Posterior cingulate gyrus (tissue), 11 donors: ENCODE data around the gene ARHGAP22.
"Not testable (repeated sequence)": the region's sequence is repeated elsewhere in the genome, so short reads cannot be mapped to it uniquely, and the experiment has no call there.

ENCODE experiments used
- DNase-seq, 10 donors: peaks; one replicate each; pipeline versions ENCODE4 v3.0.0 to v3.0.0-alpha.2; 2020 to 2021; ENCODE audit warnings: mixed read lengths in 3 of 10
- intact Hi-C: fragments of 100-400 bp; cut with DNase I; formaldehyde crosslinking; loops from one replicate; pipeline ENCODE4 v1.15.1; 2023

Gene ARHGAP22

GRCh38 chr10:48604991-48605508 lies at the start of gene ARHGAP22:
ARHGAP22 (minus strand) TSS chr10:48605073; CDS start chr10:48604796, 277 bp downstream.
- intact Hi-C loops: loop anchor here (5.0 kb wide), 1 partner anchor 42 kb away; no protein-coding TSS in a partner anchor

GRCh38 chr10:48653944-48654698 lies 49.2 kb upstream of the ARHGAP22 start:
- no peak for DNase-seq
- intact Hi-C loops: loop anchor here (10.0 kb wide), 1 partner anchor 751 kb away; no protein-coding TSS in a partner anchor

More at GRCh38 chr10:48604991-48605508, at the start of gene ARHGAP22:
- DNase-seq: peak in 8 of 10 donors; percentile 28 to 93 (median 60)

GRCh38 chr10:48653347-48653746 lies 48.5 kb upstream of the ARHGAP22 start:
- DNase-seq: no peak
- intact Hi-C loops: loop anchor here (10.0 kb wide), 1 partner anchor 751 kb away; no protein-coding TSS in a partner anchor

- DNase-seq: no peak
- intact Hi-C loops: loop anchor here (10.0 kb wide), 1 partner anchor 752 kb away; no protein-coding TSS in a partner anchor
Measured at GRCh38 chr10:48652344-48652743, 47.5 kb upstream of the ARHGAP22 start.

GRCh38 chr10:48651839-48652238 lies 47.0 kb upstream of the ARHGAP22 start:
- no peak for DNase-seq
- intact Hi-C loops: loop anchor here (10.0 kb wide), 1 partner anchor 753 kb away; no protein-coding TSS in a partner anchor

- no peak for DNase-seq
- intact Hi-C loops: loop anchor here (10.0 kb wide), 1 partner anchor 754 kb away; no protein-coding TSS in a partner anchor
Measured at GRCh38 chr10:48651293-48651692, 46.4 kb upstream of the ARHGAP22 start.

- DNase-seq: peak in 2 of 10 donors; percentile 42 to 89
- intact Hi-C loops: loop anchor here (5.0 kb wide), 1 partner anchor 42 kb away; the partner anchor contains the start of gene ARHGAP22
Measured at GRCh38 chr10:48649349-48649944, 44.6 kb upstream of the ARHGAP22 start.

- DNase-seq: no peak
- intact Hi-C loops: loop anchor here (5.0 kb wide), 1 partner anchor 41 kb away; the partner anchor contains the start of gene ARHGAP22
Measured at GRCh38 chr10:48648172-48648942, 43.5 kb upstream of the ARHGAP22 start.

- intact Hi-C loops: loop anchor here (5.0 kb wide), 1 partner anchor 40 kb away; the partner anchor contains the start of gene ARHGAP22
Measured at GRCh38 chr10:48647073-48647472, 42.2 kb upstream of the ARHGAP22 start.

GRCh38 chr10:48645600-48645999 lies 40.7 kb upstream of the ARHGAP22 start:
- intact Hi-C loops: loop anchor here (5.0 kb wide), 1 partner anchor 38 kb away; the partner anchor contains the start of gene ARHGAP22

More at GRCh38 chr10:48647073-48647472, 42.2 kb upstream of the ARHGAP22 start:
- DNase-seq: not testable (repeated sequence)

GRCh38 chr10:48641099-48641690 lies 36.3 kb upstream of the ARHGAP22 start:
- intact Hi-C loops: not testable (repeated sequence)

More at GRCh38 chr10:48645600-48645999, 40.7 kb upstream of the ARHGAP22 start:
- DNase-seq: no peak

GRCh38 chr10:48640326-48640725 lies 35.5 kb upstream of the ARHGAP22 start:
- DNase-seq: no peak
- intact Hi-C loops: no loop called here

More at GRCh38 chr10:48641099-48641690, 36.3 kb upstream of the ARHGAP22 start:
- DNase-seq: not testable (repeated sequence)

- DNase-seq: no peak
- intact Hi-C loops: no loop called here
Measured at GRCh38 chr10:48639632-48640031, 34.8 kb upstream of the ARHGAP22 start.

- intact Hi-C loops: no loop called here
- DNase-seq: no peak
Measured at GRCh38 chr10:48638739-48639527, 34.1 kb upstream of the ARHGAP22 start.

GRCh38 chr10:48638158-48638557 lies 33.3 kb upstream of the ARHGAP22 start:
- intact Hi-C loops: no loop called here
- DNase-seq: no peak

GRCh38 chr10:48636901-48637300 lies 32.0 kb upstream of the ARHGAP22 start:
- DNase-seq: no peak
- intact Hi-C loops: no loop called here

GRCh38 chr10:48636231-48636630 lies 31.4 kb upstream of the ARHGAP22 start:
- intact Hi-C loops: no loop called here
- DNase-seq: no peak

- intact Hi-C loops: no loop called here
- DNase-seq: no peak
Measured at GRCh38 chr10:48634984-48635557, 30.2 kb upstream of the ARHGAP22 start.
